Subcutaneous abdominal adipose tissue (tissue), 5 donors: Measurements from ENCODE around the gene MED16.

ENCODE experiments used
- H3K27ac ChIP-seq: one replicate; pipeline ENCODE4 v1.7.0; 2013; ENCODE audit warnings: low read depth, mild to moderate bottlenecking, inconsistent platforms, low read length, moderate library complexity
- H3K27me3 ChIP-seq, 5 donors: one replicate each; pipeline ENCODE4 v1.7.0; 2013; ENCODE audit warnings: low read length in 5 of 5, inconsistent platforms in 1 of 5; ENCODE audit not compliant: control insufficient read depth in 5 of 5, insufficient read depth in 4 of 5
- H3K36me3 ChIP-seq, 5 donors: one replicate each; pipeline ENCODE4 v1.7.0; 2013; ENCODE audit warnings: low read length in 5 of 5; ENCODE audit not compliant: control insufficient read depth in 5 of 5, insufficient read depth in 5 of 5
- H3K4me1 ChIP-seq, 5 donors: one replicate each; pipeline ENCODE4 v1.7.0; 2013; ENCODE audit warnings: low read length in 5 of 5, mild to moderate bottlenecking in 3 of 5, moderate library complexity in 1 of 5; ENCODE audit not compliant: control insufficient read depth in 5 of 5, insufficient read depth in 5 of 5
- H3K4me3 ChIP-seq, 5 donors: one replicate each; pipeline ENCODE4 v1.7.0; 2013; ENCODE audit warnings: low read length in 5 of 5, low read depth in 1 of 5
- H3K9ac ChIP-seq, 5 donors: one replicate each; pipeline ENCODE4 v1.7.0; 2013; ENCODE audit warnings: low read length in 5 of 5, mild to moderate bottlenecking in 4 of 5, moderate library complexity in 3 of 5
- H3K9me3 ChIP-seq, 5 donors: one replicate each; pipeline ENCODE4 v1.7.0; 2013; ENCODE audit warnings: low read length in 5 of 5; ENCODE audit not compliant: control insufficient read depth in 5 of 5
- donor health status: healthy.
- donor health status: healthy.
- donor health status: healthy.
- donor health status: healthy.
- donor health status: healthy.

Gene MED16

DNA sequence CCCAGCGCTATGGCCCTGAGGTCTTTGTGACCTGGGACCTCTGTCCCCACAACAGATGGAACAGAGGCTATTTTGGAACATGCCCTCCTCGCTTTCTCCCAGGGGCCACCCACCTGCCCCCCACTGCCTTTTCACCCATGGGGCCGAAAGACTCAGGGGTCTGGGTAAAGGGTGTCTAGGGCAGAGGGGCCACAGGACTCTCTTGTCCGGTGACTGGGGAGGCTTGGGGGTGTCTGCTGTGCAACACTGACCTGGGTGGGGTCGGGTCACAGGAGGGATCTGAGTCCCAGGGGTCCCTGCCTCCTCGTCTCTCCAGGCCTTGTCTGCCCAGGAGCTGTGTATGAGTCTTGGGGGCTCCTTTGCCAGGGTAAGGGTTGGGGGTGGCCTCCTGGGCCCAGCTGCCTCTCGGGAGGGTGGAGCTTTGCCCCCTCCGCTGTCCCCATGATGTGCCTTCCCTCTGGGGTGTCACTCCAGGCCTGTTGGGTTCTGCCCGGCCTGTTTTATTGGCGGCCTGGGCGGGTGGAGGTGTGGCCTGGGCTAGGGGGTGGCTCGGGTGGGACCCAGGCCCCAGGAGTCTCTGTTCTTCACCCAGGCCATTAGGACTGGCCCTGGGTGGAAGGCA, 34.9 kb upstream of the MED16 start:
- Histone ChIP-seq H3K36me3 (peaks cover 0 to 17% (median 7%) of the 10 kb centered on the region in 5 donors), H3K9ac (peak overlapping the region in 2 of 5 donors; percentile 43 to 64), H3K9me3 (no peaks in the 10 kb centered on the region), H3K4me1 (peaks cover 0 to 49% (median 42%) of the 10 kb centered on the region in 5 donors), H3K4me3 (peak overlapping the region; percentile 5 to 80 (median 53)), H3K27me3 (no peaks in the 10 kb centered on the region), H3K27ac (peak overlapping the region; percentile 23)

DNA sequence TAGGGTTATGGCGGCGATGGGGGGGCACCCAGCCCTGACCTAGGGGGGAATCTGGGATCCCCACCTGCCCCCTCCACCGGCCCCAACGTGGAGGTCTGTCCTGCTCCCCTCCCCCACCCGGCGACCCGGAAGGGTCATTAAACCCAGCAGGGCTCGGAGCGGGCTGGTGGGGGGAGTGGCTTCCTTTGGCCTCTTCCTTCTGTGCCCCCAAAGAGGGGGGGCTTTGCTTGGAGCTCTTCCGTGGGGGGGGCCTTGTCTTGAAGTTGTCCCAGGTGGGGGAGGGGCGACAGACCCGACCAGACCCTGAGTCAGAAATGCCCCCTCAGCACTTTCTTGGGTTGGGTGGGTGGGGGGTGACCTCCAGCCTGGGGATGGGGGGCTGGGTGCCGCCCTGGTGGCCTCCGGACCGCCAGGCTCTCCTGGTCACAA, 34.4 kb upstream of the MED16 start:
- Histone ChIP-seq H3K27me3 (no peaks in the 10 kb centered on the region), H3K36me3 (peaks cover 0 to 17% (median 7%) of the 10 kb centered on the region in 5 donors), H3K4me3 (peak overlapping the region; percentile 35 to 87 (median 80)), H3K4me1 (peaks cover 0 to 44% (median 36%) of the 10 kb centered on the region in 5 donors), H3K9ac (peak overlapping the region in 1 of 5 donors; percentile 43), H3K9me3 (no peaks in the 10 kb centered on the region), H3K27ac (peak overlapping the region; percentile 67)

DNA sequence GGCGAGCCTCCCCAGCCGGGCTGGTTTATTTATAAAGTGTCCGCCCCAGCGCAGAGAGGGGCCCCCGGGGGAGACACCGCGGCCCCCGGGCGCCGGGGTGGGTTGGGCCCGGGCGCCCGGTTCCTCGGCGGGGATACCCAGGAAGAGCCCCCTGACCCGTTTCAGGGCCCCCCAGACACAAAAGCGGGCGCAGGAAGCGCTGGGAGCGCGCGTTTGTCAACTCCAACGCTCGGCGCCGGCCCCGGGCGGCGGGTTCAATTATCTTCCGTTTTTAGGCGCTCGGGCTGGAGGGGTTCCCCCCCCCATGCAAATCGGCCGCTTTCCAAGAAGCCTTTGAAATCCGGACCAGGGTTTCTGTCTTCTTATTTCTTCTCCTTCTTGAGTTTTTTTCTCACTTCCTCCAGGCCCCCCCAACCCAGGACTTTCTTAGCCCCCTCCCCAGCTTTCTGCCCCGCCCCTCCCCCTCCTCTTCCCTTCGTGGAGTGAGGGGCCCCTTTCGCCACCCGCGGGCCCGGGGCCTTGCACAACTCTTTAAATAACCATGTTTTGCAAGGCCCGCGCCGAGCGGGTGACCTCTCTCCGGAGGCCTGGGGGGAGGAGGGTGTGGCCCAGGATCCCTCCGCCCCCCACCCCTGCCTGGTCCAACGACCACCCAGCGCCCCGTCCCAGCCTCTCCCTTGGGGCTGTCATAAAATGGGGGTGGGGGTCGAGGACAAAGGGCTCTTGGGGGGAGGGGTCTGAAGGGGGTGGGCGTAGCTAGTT, 33.8 kb upstream of the MED16 start:
- H3K9ac ChIP-seq: peak overlapping the region in 4 of 5 donors; percentile 77 to 94 (median 89)
- peaks cover 0 to 41% (median 31%) of the 10 kb centered on the region in 5 donors for H3K4me1 ChIP-seq
- H3K27me3 ChIP-seq: no peaks in the 10 kb centered on the region
- H3K9me3 ChIP-seq: no peaks in the 10 kb centered on the region
- H3K36me3 ChIP-seq: peaks cover 0 to 17% (median 7%) of the 10 kb centered on the region in 5 donors
- peak overlapping the region in 4 of 5 donors; percentile 73 to 87 (median 81) for H3K4me3 ChIP-seq
- H3K27ac ChIP-seq: peak overlapping the region; percentile 67

DNA sequence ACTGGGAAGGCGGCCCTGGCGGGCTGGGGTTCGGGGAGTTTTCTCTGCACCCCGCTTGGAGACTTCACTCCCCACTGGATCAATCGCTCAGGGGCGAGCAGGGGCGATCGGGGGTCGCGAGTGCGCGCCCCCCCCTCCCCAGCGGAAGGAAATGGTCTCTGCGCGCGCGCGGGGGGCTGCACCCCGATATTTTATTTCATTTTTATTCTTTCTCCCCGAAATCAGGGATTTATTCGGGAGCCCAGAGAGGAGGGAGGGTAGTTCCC, 33.3 kb upstream of the MED16 start:
- Histone ChIP-seq H3K36me3 (peaks cover 0 to 17% (median 7%) of the 10 kb centered on the region in 5 donors), H3K9me3 (no peaks in the 10 kb centered on the region), H3K27ac (peak overlapping the region; percentile 67), H3K4me1 (peaks cover 0 to 43% (median 31%) of the 10 kb centered on the region in 5 donors), H3K9ac (peak overlapping the region in 4 of 5 donors; percentile 77 to 94 (median 89)), H3K27me3 (peaks cover 0 to 1% (median 0%) of the 10 kb centered on the region in 5 donors), H3K4me3 (peak overlapping the region in 4 of 5 donors; percentile 73 to 87 (median 81))

DNA sequence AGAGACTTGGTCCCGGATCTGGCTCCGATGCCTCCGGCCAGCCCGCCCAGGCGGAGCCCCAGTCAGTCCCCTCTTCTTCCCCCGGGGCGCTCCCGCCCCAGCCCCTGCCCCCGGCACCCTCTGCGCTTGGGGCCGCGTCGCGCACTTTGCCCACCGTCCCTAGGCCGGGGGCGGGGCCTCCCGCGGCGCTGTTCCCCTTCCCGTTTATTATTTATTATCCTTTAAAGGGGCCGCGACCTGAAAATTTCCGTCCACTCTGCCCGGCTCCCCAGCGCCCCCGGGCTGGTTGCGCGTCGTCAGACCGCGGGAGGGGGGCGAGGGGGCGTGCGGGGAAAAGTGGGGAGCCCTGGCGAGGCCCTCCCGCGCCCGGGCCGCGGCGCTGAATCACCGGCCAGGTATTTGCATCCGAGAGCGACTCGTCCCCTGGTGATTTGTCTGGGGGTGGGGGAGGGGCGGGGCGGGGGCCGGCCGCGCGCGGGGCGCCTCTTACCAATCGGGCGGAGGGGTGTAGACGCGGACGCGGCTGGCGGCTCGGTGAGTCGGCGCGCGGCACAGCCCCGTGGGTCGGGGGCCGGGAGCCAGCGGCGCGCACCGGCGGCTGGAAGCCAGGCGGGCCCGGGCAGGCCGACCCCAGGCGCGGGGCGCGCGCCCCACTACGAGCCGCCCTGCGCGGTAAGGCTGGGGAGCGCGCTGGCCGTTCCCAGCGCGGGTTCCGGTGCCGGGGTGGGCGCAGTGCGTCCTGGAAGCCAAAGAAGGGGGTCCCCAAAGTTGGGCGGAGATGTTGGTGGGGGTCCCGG, 32.7 kb upstream of the MED16 start, which contains the start of gene ARID3A:
Gene ARID3A (plus strand): TSS at position 510 of the 797 bp plus-strand sequence. CDS start 3,494 bp downstream, outside the sequence.
- peaks cover 0 to 12% (median 5%) of the 10 kb centered on the region in 5 donors for H3K36me3 ChIP-seq
- peak within 1 kb of the TSS in 4 of 5 donors; percentile 77 to 94 (median 89) for H3K9ac ChIP-seq
- H3K4me3 ChIP-seq: peak within 1 kb of the TSS; percentile 57 to 87 (median 80)
- H3K4me1 ChIP-seq: peaks cover 0 to 47% (median 32%) of the 10 kb centered on the region in 5 donors
- H3K9me3 ChIP-seq: no peaks in the 10 kb centered on the region
- peaks cover 0 to 7% (median under 1%) of the 10 kb centered on the region in 5 donors for H3K27me3 ChIP-seq
- H3K27ac ChIP-seq: peak within 1 kb of the TSS; percentile 77

DNA sequence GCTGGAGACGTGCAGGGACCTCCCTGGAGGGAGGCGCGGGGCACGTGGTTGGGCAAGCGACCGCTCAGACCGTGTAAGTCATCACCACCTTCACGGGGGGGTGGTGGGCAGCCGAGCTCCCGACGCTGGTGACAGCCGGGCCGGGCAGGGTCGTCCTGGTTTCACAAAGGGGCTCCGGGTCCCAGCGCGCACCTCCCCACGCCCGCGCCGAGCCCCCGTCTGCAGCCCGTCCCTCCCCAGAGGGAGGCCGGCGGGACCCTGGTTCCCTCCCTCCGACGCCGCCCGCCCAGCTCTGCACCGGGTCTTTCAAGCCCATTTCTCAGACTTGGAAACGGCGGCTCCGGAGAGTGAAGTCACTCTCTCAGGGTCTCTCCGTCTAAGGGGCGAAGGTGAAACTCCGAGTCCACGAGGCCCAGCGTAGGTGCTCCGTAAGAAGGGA, 32.1 kb upstream of the MED16 start:
- Histone ChIP-seq H3K27ac (peak overlapping the region; percentile 77), H3K4me1 (peaks cover 0 to 54% (median 35%) of the 10 kb centered on the region in 5 donors), H3K9ac (peak overlapping the region in 4 of 5 donors; percentile 11 to 85 (median 66))

DNA sequence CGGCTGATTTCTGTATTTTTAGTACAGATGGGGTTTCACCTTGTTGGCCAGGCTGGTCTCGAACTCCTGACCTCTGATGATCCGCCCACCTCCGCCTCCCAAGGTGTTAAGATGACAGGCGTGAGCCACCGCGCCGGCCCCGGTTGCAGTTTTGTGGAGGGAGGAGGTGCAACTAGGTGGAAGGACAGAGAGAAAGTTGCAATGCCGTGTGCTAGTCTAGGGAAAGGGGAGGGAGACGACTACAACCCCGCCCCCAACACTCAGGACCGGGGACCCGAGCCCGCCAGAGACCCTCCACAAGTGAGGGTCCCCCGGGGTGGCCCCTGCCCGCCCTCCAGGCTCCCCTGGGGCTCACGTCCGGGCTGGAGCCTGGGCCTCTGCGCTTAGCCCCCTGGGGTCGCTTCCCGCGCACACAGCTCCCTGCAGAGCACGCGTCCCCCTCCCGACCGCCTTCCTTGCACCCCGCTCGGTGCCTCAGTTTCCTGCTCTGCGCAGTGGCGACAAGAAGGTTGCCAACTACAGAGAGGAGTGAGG, 31.6 kb upstream of the MED16 start:
- Histone ChIP-seq H3K27ac (peak overlapping the region; percentile 77), H3K27me3 (peaks cover 3 to 13% (median 10%) of the 10 kb centered on the region in 5 donors), H3K9me3 (no peaks in the 10 kb centered on the region), H3K4me1 (peaks cover 0 to 58% (median 40%) of the 10 kb centered on the region in 5 donors), H3K36me3 (peaks cover 0 to 4% (median 2%) of the 10 kb centered on the region in 5 donors), H3K4me3 (peak overlapping the region in 4 of 5 donors; percentile 73 to 82 (median 81)), H3K9ac (peak overlapping the region in 3 of 5 donors; percentile 57 to 85 (median 76))

More for the DNA sequence above, 32.1 kb upstream of the MED16 start:
- peaks cover 0 to 10% (median 6%) of the 10 kb centered on the region in 5 donors for H3K27me3 ChIP-seq
- H3K36me3 ChIP-seq: peaks cover 0 to 9% (median 5%) of the 10 kb centered on the region in 5 donors
- H3K4me3 ChIP-seq: peak overlapping the region; percentile 57 to 82 (median 80)
- H3K9me3 ChIP-seq: no peaks in the 10 kb centered on the region

DNA sequence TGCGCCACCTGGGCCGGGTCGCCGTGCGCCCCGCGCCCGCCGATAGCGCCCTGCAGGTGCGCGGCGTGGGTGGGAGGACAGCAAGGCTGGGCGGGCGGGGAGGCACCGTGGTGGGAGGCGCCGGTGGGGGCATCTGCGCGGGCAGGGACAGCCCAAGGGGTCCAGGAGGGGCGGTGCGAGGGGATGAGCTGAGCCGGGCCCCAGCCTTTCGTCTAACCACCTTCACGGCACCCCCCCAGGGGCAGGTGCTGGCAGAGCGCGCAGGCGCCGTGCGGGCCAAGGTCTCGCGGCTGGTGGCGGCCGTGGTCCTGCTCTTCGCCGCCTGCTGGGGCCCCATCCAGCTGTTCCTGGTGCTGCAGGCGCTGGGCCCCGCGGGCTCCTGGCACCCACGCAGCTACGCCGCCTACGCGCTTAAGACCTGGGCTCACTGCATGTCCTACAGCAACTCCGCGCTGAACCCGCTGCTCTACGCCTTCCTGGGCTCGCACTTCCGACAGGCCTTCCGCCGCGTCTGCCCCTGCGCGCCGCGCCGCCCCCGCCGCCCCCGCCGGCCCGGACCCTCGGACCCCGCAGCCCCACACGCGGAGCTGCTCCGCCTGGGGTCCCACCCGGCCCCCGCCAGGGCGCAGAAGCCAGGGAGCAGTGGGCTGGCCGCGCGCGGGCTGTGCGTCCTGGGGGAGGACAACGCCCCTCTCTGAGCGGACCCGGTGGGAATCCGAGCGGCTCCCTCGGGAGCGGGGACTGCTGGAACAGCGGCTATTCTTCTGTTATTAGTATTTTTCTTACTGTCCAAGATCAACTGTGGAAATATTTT, 27.3 kb upstream of the MED16 start:
- no peaks in the 10 kb centered on the region for H3K36me3 ChIP-seq
- peaks cover 0 to 63% (median 35%) of the 10 kb centered on the region in 5 donors for H3K4me1 ChIP-seq
- H3K9ac ChIP-seq: no peak overlapping the region
- no peak overlapping the region for H3K27ac ChIP-seq
- peak overlapping the region in 3 of 5 donors; percentile 15 to 42 (median 29) for H3K4me3 ChIP-seq
- H3K27me3 ChIP-seq: peaks cover 22 to 36% (median 27%) of the 10 kb centered on the region in 5 donors
- H3K9me3 ChIP-seq: no peaks in the 10 kb centered on the region
